HG02884 (cell line): Measurements from ENCODE around the gene PTPRN2.
"Not testable (repeated sequence)": the region's sequence is repeated elsewhere in the genome, so short reads cannot be mapped to it uniquely, and the experiment has no call there.

ENCODE experiments used
- ATAC-seq: cut with Tn5 transposase; IDR thresholded peaks from one replicate; pipeline ENCODE4 v1.9.1; 2021; ENCODE audit warnings: mild to moderate bottlenecking, moderate library complexity; ENCODE audit not compliant: unreplicated experiment

PTPRN2 gene

DNA sequence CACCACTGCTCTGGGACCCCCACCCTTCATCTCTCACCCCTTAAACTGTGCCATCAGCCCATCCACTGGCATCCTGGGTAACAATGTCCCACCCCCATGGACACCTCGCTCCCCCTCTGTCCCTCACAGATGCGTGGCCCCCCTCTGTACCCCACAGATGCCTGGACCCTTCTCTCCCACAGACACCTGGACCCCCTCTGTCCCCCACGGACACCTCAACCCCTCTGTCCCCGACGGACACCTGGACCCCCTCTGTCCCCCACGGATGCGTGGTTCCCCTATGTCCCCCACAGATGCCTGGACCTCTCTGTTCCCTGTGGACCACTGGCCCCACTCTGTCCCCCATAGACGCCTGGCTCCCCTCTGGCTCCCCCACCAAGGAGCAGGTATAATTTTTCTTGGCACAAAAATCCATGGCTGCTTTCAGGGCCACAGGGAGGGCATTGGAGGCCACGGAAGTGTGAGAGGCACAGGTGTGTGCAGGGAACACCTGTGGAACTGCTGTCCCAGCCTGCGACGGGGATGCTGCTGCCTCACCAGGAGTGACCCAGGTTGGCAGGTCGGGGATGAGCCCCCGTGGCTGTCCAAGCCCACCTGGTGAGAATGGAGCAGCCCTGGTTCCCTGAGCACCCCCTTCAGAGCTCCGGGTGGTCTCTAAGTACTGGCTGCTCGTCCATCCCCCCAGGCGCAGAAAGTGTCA is 193.5 kb downstream of the PTPRN2 start:
- ATAC-seq: no peak

GRCh38 chr7:158392251-158392650 is 195.4 kb downstream of the PTPRN2 start:
- no peak for ATAC-seq

- ATAC-seq: no peak
These were observed 196.1 kb downstream of the PTPRN2 start for GRCh38 chr7:158391541-158391940.

GRCh38 chr7:158391141-158391540 is 196.5 kb downstream of the PTPRN2 start:
- ATAC-seq: no peak

DNA sequence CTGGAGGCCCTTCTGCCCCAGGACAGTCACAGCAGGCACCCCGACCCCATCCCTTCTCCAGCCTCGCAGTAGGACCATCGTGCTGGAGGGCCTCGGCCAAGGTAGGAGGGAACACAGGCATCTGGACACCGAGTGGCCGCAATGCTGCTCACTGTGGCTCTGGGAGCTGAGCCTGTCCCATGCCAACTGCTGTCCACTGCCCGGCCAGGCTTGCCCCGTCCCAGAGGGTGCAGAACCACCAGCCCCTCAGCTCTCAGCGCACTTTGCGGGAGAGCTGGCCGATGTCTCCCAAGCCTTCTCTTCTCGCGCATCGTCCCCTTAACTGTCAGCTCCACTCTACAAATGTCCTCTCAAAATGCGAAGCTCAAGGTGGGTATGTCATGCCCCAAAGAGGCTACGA is 197.2 kb downstream of the PTPRN2 start:
- no peak for ATAC-seq

GRCh38 chr7:158389514-158390425 is 197.9 kb downstream of the PTPRN2 start:
- no peak for ATAC-seq

DNA sequence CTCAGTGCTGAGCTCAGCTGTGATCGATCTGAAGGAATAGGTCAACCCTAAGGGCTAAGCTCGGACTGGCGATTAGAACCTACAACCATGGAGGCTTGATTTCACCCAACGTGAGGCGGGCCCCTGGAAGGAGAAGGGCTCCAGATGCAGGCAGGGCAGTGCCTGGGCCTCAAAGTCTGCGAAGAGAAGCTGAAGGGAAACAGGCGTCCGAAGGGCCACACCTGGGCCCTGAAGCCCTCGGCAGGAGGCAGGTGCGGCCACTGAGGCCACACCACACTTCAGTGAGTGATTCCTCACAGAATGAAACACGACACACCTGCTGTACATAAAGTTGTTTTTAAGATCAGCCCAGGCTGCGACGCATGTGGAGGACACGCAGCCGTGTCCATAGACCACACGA is 198.7 kb downstream of the PTPRN2 start:
- no peak for ATAC-seq

DNA sequence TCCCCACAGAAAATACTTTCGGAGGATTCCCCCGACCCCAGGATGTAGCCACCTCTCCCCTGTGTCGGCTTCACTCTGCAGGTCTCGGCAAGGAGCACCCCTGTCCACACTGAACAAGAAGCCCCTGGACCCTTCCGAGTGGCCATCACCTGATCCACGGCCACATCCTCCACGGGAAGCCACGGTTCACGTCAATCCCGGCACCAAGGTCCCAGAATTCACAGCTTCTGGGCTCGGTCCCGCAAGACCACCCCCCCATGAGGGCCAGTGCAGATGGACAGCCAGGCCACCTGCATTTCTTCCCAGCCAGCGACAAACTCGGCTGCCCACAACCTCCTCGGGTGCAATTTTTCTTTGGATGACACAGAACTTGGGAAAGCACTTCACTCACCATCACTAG is 199.6 kb downstream of the PTPRN2 start:
- no peak for ATAC-seq

DNA sequence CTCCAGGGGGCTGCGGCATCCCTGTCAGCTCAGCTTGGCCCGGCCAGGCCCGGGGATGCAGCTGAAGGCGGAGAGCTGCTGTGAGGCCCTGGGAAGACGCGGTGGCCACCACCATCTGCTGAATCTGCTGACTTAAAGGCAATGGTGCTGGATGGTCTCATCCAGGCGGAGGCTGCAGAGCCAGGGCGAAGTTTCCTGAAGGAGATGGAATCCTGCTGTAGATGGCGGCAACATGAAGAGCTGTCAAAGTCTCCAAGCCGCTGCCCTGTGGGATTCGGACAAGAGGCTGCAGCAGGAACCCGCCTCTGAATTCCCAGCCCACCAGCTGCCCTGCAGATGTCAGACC is 200.1 kb downstream of the PTPRN2 start:
- ATAC-seq: no peak

GRCh38 chr7:158386866-158387545 is 200.6 kb downstream of the PTPRN2 start:
- ATAC-seq: no peak

- no peak for ATAC-seq
These were observed 201.3 kb downstream of the PTPRN2 start for GRCh38 chr7:158386355-158386618.

DNA sequence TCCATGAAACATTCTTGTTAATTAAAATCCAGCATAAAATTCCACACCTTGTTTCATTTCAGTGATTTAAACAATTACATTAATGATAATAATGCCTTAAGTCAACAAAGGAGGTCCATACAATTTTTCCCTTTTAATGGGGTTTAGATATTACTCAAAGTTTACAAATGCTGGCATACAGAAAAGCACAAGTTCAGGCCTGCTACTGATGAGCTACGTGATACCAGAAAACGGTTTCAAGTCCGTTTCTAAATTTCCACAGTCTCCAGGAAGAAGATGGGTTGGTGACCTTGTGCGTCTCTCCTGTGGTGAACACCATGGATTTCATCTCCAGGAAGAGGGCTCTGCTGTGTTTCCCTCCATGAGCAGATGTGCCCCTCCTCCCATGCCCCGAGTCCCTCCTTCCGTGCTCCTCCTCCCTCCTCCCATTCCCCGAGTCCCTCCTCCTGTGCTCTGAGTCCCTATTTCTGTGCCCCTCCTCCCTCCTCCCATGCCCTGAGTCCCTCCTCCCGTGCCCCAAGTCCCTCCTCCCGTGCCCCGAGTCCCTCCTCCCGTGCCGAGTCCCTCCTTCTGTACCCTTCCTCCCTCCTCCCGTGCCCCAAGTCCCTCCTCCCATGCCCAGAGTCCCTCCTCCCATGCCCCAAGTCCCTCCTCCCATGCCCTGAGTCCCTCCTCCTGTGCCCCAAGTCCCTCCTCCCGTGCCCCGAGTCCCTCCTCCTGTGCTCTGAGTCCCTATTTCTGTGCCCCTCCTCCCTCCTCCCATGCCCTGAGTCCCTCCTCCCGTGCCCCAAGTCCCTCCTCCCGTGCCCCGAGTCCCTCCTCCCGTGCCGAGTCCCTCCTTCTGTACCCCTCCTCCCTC is 201.9 kb downstream of the PTPRN2 start:
- not testable (repeated sequence) for ATAC-seq

GRCh38 chr7:158384746-158385145 is 202.9 kb downstream of the PTPRN2 start:
- ATAC-seq: no peak

DNA sequence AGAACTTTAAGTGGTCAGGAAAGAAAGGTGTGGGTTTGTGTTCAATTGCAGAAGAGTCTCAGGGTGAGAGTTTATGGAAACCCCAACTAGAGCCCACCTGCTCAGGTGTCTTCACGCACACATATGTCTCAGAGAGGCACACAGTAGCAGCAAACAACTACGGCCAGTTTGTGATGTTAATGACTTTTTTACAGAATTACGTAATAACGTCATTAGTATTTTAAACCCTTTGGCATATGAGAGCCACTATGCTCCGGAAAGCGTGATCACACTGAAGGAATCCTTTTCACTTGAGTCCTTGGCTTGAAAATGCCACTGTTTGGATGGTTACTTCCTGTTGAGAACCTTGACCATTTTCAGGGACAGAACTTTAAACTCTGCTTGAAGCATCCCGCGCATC is 204.0 kb downstream of the PTPRN2 start:
- ATAC-seq: no peak

DNA sequence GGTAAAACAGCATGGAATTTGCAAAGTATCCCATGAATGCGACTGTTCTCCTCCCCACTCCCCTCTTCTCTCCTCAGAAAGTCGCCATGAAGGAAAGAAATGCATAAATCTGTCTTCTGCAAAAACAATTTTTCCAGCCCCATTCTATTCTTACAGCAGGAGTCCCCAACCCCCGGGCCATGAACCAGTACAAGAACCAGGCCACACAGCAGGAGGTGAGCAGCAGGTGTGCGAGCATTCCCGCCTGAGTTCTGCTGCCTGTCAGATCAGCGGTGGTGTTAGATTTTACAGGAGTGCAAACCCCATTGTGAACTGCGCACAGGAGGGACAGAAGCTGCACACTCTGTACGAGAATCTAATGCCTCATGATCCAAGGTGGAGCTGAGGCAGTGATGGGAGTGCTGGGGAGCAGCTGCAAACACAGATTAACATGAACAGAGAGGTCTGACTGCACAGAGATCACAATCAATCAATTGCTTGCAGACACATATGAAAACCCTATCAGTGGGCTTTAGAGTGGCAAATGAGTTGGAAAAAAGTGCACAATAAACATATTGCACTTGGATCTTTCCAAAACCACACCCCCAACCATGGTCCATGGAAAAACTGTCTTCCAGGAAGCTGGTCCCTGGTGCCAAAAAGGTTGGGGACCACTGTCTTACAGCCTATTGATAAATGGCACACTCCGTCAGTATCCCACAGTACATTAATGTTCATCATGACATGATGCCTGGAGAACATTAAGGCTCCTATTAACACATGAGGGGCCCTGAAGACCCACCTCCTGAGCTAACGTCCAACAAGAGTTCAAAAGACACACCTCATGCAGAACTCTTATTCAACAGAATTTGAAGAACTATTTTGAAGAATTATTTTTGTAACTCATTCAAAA is 205.0 kb downstream of the PTPRN2 start:
- no peak for ATAC-seq

- no peak for ATAC-seq
These were observed 205.7 kb downstream of the PTPRN2 start for GRCh38 chr7:158381956-158382355.

- ATAC-seq: no peak
These were observed 208.6 kb downstream of the PTPRN2 start for GRCh38 chr7:158378978-158379377.

GRCh38 chr7:158377800-158378623 is 209.6 kb downstream of the PTPRN2 start:
- no peak for ATAC-seq

GRCh38 chr7:158376839-158377186 is 210.8 kb downstream of the PTPRN2 start:
- ATAC-seq: not testable (repeated sequence)
